ENCODE data around the gene KSR1. TPM values are rescaled to one million over a fixed set of nuclear protein-coding genes. Genes with fewer than 3 reads are reported as not detected.

KSR1 gene
- total and polyA plus RNA-seq, 9 of the 15 experiments (the other 6 are each of a cell fraction or from before 2014, with no cell fraction given) = 1.4 to 51.7 (median 18.4) TPM

DNA sequence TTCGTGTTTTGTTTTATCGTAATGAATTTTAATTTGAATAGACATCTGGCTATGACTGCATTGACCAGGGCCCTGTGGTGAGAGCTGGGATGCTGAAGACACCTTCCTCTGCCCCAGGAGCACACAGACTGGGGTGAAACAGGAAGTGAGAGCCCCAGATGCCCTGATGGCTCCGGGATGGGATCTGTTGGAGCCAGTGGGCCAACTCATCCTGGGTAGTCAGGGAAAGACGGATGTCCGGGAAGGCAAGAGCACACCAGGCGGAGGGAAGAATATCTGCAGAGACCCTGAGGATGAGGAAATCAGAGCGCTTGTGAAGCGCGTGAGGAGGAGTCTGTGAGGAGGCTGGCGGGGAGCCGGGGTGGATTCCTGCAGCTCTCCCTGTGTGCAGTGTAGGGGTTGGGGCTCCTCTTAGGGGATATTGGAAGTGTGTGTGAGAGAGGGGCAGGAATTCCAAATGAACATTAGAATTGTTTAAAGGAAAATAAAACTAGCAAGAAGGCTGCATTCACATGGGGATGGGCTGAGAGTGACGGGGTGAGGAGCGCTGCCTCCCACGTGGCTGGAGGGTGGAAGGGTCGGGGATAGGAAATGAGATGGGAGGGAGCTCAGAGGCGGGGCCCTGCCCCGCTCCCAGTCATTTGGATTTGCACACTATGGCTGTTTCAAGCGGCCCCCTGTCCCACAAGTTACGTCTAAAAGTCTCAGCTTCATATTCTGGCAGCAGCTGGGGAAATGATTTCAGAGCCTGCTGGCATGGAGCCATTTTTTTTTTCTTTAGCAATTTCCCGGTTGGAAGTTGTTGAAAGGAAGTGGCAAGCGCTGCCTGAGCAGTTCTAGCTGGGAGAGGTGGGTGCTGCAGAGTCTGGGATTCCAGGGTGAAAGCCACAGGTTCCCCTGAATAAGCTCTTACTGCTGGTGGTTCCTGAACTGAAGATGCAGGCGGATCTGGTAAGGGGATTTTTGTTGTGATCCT lies 103.5 kb downstream of the KSR1 start:
- no peak for DNase-seq (ENCODE audit: extremely low read depth in 1 of 4, low spot score in 3 of 4)
- WGBS (ENCODE audit: insufficient coverage, low coverage, missing lambda C conversion rate) = 68% methylated on average over 22 of the region's 22 CpGs
- peaks cover 42% of the 10 kb centered on the region; the same call in 2 of the 3 replicates for H3K36me3 ChIP-seq (ENCODE audit: control insufficient read depth, insufficient read depth, low read length)
- no peaks in the 10 kb centered on the region for H4K20me1 ChIP-seq (replicated peaks; ENCODE audit: control insufficient read depth, insufficient read depth, low read length)
- FAIRE-seq = no peak
- ATAC-seq = peak; percentile 60
- H3K4me3 ChIP-seq = no peak overlapping the region
- H3K4me1 ChIP-seq (replicated peaks in 1 of 2; ENCODE audit: control insufficient read depth in 2 of 2, insufficient read depth in 2 of 2, low read length in 2 of 2) = peaks cover 0 to 13% of the 10 kb centered on the region in 2 experiments; a peak in 3 of 5 replicates
- ChIA-PET CTCF (ENCODE audit: low intra/inter-chr PET ratio) (no interaction called here), POLR2A (interaction anchor here (0.6 to 2.0 kb wide), 8 partner anchors 9 to 266 kb away, joined by 3 to 6 read pairs (median 4); no protein-coding TSS in a partner anchor)
- H3K27me3 ChIP-seq (ENCODE audit: control insufficient read depth in 2 of 2, insufficient read depth in 2 of 2, low read length in 2 of 2) = no peaks in the 10 kb centered on the region
- H3K27ac ChIP-seq (ENCODE audit: extremely low read depth, low read depth, low read length) = no peak overlapping the region
- BruUV-seq (replicated peaks) = no TSS peak
- intact Hi-C loops (cut with micrococcal nuclease) = no loop called here
- in situ Hi-C loops (cut with MboI) = no loop called here
- H2AFZ ChIP-seq (ENCODE audit: low read depth, low read length) = no peak overlapping the region
- H3K4me2 ChIP-seq (ENCODE audit: insufficient read depth, low read length) = no peak overlapping the region
- peaks cover 4% of the 10 kb centered on the region for H3K9me3 ChIP-seq (replicated peaks; ENCODE audit: control insufficient read depth, insufficient read depth, low read depth, low read length)
- no peaks in the 10 kb centered on the region for H3K9me1 ChIP-seq (ENCODE audit: control insufficient read depth, insufficient read depth, low read length)
- no peaks in the 10 kb centered on the region for H3K79me2 ChIP-seq (ENCODE audit: control insufficient read depth, insufficient read depth, low read length)
- 0 out of 4 replicates have a peak overlapping the region, but pooled peaks of 1 of the 2 experiments have one; percentile 48 for H3K9ac ChIP-seq (ENCODE audit: insufficient read depth in 1 of 2, low read depth in 2 of 2, low read length in 2 of 2)
- TF ChIP-seq HIVEP1 (CRISPR knock-in tag; IDR thresholded peaks at IDR 0.05) (no peak), HMGN3 (IDR thresholded peaks at IDR 0.05; ENCODE audit: borderline replicate concordance, extremely low read depth, insufficient read length, low read depth, low read length) (no peak), NFIX (CRISPR knock-in tag; IDR thresholded peaks at IDR 0.05; ENCODE audit: low read depth) (peak; percentile 37; the same call in 1 of the 2 replicates), PCBP2 (IDR thresholded peaks at IDR 0.05; ENCODE audit: low read depth, low read length, poor library complexity, severe bottlenecking) (no peak), ZSCAN32 (CRISPR knock-in tag; IDR thresholded peaks at IDR 0.05) (no peak), KDM5B (IDR thresholded peaks at IDR 0.05; ENCODE audit: insufficient replicate concordance, low read depth, low read length) (no peak), SAFB (IDR thresholded peaks at IDR 0.05; ENCODE audit: borderline replicate concordance, low read depth, low read length) (no peak), MAX (CRISPR knock-in tag; IDR thresholded peaks at IDR 0.05) (no peak), SRSF1 (IDR thresholded peaks at IDR 0.05; ENCODE audit: low read depth, low read length) (no peak), NFIC (IDR thresholded peaks at IDR 0.05) (peak; percentile 86), OTX1 (CRISPR knock-in tag; IDR thresholded peaks at IDR 0.05) (no peak)
- TF ChIP-seq, protein P1, sequence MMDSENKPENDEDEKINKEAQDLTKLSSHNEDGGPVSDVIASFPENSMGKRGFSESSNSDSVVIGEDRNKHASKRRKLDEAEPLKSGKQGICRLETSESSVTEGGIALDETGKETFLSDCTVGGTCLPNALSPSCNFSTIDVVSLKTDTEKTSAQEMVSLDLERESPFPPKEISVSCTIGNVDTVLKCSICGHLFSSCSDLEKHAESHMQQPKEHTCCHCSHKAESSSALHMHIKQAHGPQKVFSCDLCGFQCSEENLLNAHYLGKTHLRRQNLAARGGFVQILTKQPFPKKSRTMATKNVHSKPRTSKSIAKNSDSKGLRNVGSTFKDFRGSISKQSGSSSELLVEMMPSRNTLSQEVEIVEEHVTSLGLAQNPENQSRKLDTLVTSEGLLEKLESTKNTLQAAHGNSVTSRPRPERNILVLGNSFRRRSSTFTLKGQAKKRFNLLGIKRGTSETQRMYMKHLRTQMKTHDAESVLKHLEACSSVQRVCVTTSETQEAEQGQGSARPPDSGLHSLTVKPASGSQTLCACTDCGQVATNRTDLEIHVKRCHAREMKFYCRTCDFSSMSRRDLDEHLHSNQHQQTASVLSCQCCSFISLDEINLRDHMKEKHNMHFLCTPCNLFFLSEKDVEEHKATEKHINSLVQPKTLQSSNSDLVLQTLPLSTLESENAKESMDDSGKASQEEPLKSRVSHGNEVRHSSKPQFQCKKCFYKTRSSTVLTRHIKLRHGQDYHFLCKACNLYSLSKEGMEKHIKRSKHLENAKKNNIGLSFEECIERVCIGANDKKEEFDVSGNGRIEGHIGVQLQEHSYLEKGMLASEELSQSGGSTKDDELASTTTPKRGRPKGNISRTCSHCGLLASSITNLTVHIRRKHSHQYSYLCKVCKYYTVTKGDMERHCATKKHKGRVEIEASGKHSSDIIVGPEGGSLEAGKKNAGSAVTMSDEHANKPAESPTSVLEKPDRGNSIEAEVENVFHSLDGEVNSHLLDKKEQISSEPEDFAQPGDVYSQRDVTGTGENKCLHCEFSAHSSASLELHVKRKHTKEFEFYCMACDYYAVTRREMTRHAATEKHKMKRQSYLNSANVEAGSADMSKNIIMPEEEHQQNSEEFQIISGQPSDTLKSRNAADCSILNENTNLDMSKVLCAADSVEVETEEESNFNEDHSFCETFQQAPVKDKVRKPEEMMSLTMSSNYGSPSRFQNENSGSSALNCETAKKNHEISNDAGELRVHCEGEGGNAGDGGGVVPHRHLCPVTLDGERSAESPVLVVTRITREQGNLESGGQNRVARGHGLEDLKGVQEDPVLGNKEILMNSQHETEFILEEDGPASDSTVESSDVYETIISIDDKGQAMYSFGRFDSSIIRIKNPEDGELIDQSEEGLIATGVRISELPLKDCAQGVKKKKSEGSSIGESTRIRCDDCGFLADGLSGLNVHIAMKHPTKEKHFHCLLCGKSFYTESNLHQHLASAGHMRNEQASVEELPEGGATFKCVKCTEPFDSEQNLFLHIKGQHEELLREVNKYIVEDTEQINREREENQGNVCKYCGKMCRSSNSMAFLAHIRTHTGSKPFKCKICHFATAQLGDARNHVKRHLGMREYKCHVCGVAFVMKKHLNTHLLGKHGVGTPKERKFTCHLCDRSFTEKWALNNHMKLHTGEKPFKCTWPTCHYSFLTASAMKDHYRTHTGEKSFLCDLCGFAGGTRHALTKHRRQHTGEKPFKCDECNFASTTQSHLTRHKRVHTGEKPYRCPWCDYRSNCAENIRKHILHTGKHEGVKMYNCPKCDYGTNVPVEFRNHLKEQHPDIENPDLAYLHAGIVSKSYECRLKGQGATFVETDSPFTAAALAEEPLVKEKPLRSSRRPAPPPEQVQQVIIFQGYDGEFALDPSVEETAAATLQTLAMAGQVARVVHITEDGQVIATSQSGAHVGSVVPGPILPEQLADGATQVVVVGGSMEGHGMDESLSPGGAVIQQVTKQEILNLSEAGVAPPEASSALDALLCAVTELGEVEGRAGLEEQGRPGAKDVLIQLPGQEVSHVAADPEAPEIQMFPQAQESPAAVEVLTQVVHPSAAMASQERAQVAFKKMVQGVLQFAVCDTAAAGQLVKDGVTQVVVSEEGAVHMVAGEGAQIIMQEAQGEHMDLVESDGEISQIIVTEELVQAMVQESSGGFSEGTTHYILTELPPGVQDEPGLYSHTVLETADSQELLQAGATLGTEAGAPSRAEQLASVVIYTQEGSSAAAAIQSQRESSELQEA (IDR thresholded peaks at IDR 0.05; ENCODE audit: low read depth) = no peak
